Chondrocyte (in vitro differentiated cells): Measurements from ENCODE around the gene HCRTR1. TPM values are rescaled to one million over a fixed set of nuclear protein-coding genes. Genes with fewer than 3 reads are reported as not detected.

ENCODE experiments used
- DNase-seq: peaks from one replicate; pipeline ENCODE4 v3.0.0; 2021; ENCODE audit warnings: mixed read lengths, low spot score
- H3K27ac Mint-ChIP-seq: one replicate; pipeline ENCODE4 v1.8.0; 2021; ENCODE audit warnings: mild to moderate bottlenecking, moderate library complexity, mixed read lengths; ENCODE audit not compliant: unreplicated experiment
- H3K27me3 Mint-ChIP-seq: 2 replicates; pipeline ENCODE4 v1.8.0; 2021; ENCODE audit warnings: low read depth, mixed read lengths
- H3K36me3 Mint-ChIP-seq: 2 replicates; pipeline ENCODE4 v1.8.0; 2021; ENCODE audit warnings: low read depth, mixed read lengths
- H3K4me1 Mint-ChIP-seq: 2 replicates; pipeline ENCODE4 v1.8.0; 2021; ENCODE audit warnings: low read depth, mild to moderate bottlenecking, mixed read lengths
- H3K4me3 Mint-ChIP-seq: one replicate; pipeline ENCODE4 v1.8.0; 2021; ENCODE audit warnings: mild to moderate bottlenecking, moderate library complexity, mixed read lengths; ENCODE audit not compliant: unreplicated experiment
- H3K9me3 Mint-ChIP-seq: 2 replicates; pipeline ENCODE4 v1.8.0; 2021; ENCODE audit warnings: low read depth, mixed read lengths
- total RNA-seq: library from RNA; stranded (reverse); gene quantifications from 3 replicates; pipeline ENCODE4 v1.2.1, GENCODE V29; 2021
- TF ChIP-seq, protein P1 (sequence below): fragments of 200-600 bp; sonication (generic); IDR thresholded peaks from 2 replicates; pipeline ENCODE4 v1.5.0; 2021; ENCODE audit warnings: antibody characterized with exemption, mild to moderate bottlenecking, moderate library complexity

Gene HCRTR1
- total RNA-seq, 1 donor from 2014 or later: 0.45 TPM

DNA sequence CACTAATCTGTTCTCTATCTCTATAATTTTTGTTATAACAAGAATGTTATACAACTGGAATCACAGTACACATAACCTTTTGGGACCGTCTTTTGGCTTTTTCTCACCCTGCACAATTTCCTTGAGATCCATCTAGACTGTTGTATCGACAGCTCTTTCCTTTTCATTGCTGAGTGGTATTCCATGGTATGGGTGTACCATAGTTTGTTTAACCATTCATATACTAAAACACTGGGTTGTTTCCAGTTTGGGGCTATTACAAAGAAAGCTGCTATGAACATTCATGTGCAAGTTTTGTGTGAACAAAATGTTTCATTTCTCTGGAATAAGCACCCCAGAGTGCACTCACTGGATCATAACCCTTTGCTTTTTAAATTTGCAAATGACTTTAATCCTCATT, 15.4 kb upstream of the HCRTR1 start:
- DNase-seq: no peak
- Mint-ChIP-seq H3K4me1 (no peaks in the 10 kb centered on the region), H3K4me3 (no peak overlapping the region), H3K27me3 (peaks cover 3% of the 10 kb centered on the region), H3K36me3 (peaks cover 2% of the 10 kb centered on the region), H3K9me3 (no peaks in the 10 kb centered on the region), H3K27ac (no peak overlapping the region)
- TF ChIP-seq, protein P1, sequence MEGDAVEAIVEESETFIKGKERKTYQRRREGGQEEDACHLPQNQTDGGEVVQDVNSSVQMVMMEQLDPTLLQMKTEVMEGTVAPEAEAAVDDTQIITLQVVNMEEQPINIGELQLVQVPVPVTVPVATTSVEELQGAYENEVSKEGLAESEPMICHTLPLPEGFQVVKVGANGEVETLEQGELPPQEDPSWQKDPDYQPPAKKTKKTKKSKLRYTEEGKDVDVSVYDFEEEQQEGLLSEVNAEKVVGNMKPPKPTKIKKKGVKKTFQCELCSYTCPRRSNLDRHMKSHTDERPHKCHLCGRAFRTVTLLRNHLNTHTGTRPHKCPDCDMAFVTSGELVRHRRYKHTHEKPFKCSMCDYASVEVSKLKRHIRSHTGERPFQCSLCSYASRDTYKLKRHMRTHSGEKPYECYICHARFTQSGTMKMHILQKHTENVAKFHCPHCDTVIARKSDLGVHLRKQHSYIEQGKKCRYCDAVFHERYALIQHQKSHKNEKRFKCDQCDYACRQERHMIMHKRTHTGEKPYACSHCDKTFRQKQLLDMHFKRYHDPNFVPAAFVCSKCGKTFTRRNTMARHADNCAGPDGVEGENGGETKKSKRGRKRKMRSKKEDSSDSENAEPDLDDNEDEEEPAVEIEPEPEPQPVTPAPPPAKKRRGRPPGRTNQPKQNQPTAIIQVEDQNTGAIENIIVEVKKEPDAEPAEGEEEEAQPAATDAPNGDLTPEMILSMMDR: no peak

DNA sequence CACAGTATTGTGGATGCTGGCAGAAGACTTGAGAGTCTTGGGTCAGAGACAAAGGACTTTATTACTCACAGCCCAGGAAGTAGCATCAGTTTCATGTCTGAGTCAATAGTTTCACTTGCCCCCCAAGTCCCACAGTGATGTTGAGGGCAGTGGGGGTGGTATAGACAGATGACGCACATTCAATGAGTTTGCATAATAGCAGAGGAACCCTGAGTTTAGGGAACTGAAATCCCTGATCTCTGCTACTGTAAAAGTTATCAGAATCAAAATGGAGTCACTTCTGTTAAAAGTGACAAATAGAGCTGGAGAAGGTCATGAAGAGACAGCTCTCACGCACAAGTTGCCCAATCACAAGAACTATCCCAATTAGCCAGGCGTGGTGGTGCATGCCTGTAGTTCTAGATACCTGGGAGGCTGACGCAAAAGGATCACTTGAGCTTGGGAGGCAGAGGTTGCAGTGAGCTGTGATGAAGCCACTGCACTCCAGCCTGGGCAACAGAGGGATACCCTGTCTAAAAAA, 11.5 kb upstream of the HCRTR1 start:
- TF ChIP-seq, protein P1: no peak
- Mint-ChIP-seq H3K27me3 (peaks cover 11% of the 10 kb centered on the region), H3K27ac (no peak overlapping the region), H3K4me1 (no peaks in the 10 kb centered on the region), H3K4me3 (no peak overlapping the region), H3K36me3 (peaks cover 2% of the 10 kb centered on the region), H3K9me3 (no peaks in the 10 kb centered on the region)
- no peak for DNase-seq

- Mint-ChIP-seq H3K27ac (no peak overlapping the region), H3K36me3 (peaks cover 2% of the 10 kb centered on the region), H3K4me1 (no peaks in the 10 kb centered on the region), H3K4me3 (no peak overlapping the region), H3K9me3 (no peaks in the 10 kb centered on the region), H3K27me3 (peaks cover 11% of the 10 kb centered on the region)
- TF ChIP-seq, protein P1: no peak
- no peak for DNase-seq
These were observed 10.1 kb upstream of the HCRTR1 start for GRCh38 chr1:31607360-31607759.

- no peak for DNase-seq
- H3K27me3 Mint-ChIP-seq: peaks cover 8% of the 10 kb centered on the region
- H3K36me3 Mint-ChIP-seq: no peaks in the 10 kb centered on the region
- H3K9me3 Mint-ChIP-seq: no peaks in the 10 kb centered on the region
- TF ChIP-seq, protein P1: no peak
- no peak overlapping the region for H3K4me3 Mint-ChIP-seq
- H3K27ac Mint-ChIP-seq: no peak overlapping the region
- peaks cover 4% of the 10 kb centered on the region for H3K4me1 Mint-ChIP-seq
These were observed 7.9 kb upstream of the HCRTR1 start for GRCh38 chr1:31609514-31610118.

- Mint-ChIP-seq H3K4me1 (peaks cover 10% of the 10 kb centered on the region), H3K36me3 (no peaks in the 10 kb centered on the region), H3K4me3 (no peak overlapping the region), H3K27ac (no peak overlapping the region), H3K27me3 (peaks cover 7% of the 10 kb centered on the region), H3K9me3 (no peaks in the 10 kb centered on the region)
- no peak for DNase-seq
- TF ChIP-seq, protein P1: no peak
These were observed 3.0 kb upstream of the HCRTR1 start for GRCh38 chr1:31614414-31615005.
